ENCODE measurements around the gene SEMA4B.

GRCh38 chr15:90190606-90191343, 10.4 kb upstream of the SEMA4B start:
- no peak for TF ChIP-seq CTCF (IDR thresholded peaks at IDR 0.05; ENCODE audit: control extremely low read depth in 1 of 3, insufficient read depth in 1 of 3, low read depth in 1 of 3, low read length in 3 of 3)
- no peak for TF ChIP-seq POLR2A (IDR thresholded peaks at IDR 0.05; ENCODE audit: control extremely low read depth in 1 of 2, low read depth in 2 of 2, low read length in 2 of 2)
- no peak for TF ChIP-seq TEAD4 (IDR thresholded peaks at IDR 0.05; ENCODE audit: low read depth, low read length)
- TF ChIP-seq CHD2 (IDR thresholded peaks at IDR 0.05; ENCODE audit: low read length): no peak
- TF ChIP-seq SIN3A (conservative IDR thresholded peaks at IDR 0.05 in 1 of 2, IDR thresholded peaks at IDR 0.05 in 1 of 2; ENCODE audit: low read depth in 1 of 2, low read length in 2 of 2): no peak
- TF ChIP-seq CEBPB (IDR thresholded peaks at IDR 0.05; ENCODE audit: low read depth, low read length): no peak
- no peak for TF ChIP-seq POLR2AphosphoS5 (IDR thresholded peaks at IDR 0.05; ENCODE audit: low read depth, low read length)
- TF ChIP-seq ZNF274 (IDR thresholded peaks at IDR 0.05; ENCODE audit: borderline replicate concordance, extremely low read depth, low read length): no peak
- no peak for TF ChIP-seq TAF1 (IDR thresholded peaks at IDR 0.05; ENCODE audit: low read depth, low read length)
- no peak for TF ChIP-seq BACH1 (IDR thresholded peaks at IDR 0.05; ENCODE audit: low read length)
- TF ChIP-seq NRF1 (IDR thresholded peaks at IDR 0.05; ENCODE audit: low read depth, low read length): no peak
- TF ChIP-seq MAFK (IDR thresholded peaks at IDR 0.05; ENCODE audit: low read depth, low read length): no peak
- no peak for TF ChIP-seq CREB1 (IDR thresholded peaks at IDR 0.05)
